ENCODE measurements around the gene THADA.

The THADA gene

GRCh38 chr2:43430489-43430888 lies 165.3 kb downstream of the THADA start:
- DNase-seq, result no peak

- no peak for DNase-seq
Observed at GRCh38 chr2:43429369-43429768, 166.5 kb downstream of the THADA start.

- peak; percentile 40 for DNase-seq
Observed at GRCh38 chr2:43427032-43427424, 168.8 kb downstream of the THADA start.

- peak; percentile 97 for DNase-seq
Observed at GRCh38 chr2:43426305-43427031, 169.4 kb downstream of the THADA start.

- DNase-seq, result peak; percentile 45
Observed at GRCh38 chr2:43425659-43426058, 170.2 kb downstream of the THADA start.

GRCh38 chr2:43424262-43425207 lies 171.3 kb downstream of the THADA start:
- no peak for DNase-seq

GRCh38 chr2:43423941-43424261 lies 171.9 kb downstream of the THADA start:
- no peak for DNase-seq

GRCh38 chr2:43421194-43421593 lies 174.6 kb downstream of the THADA start:
- DNase-seq, result no peak

- peak; percentile 72 for DNase-seq
Observed at GRCh38 chr2:43420389-43420801, 175.4 kb downstream of the THADA start.

GRCh38 chr2:43419876-43420275 lies 176.0 kb downstream of the THADA start:
- DNase-seq, result no peak

- no peak for DNase-seq
Observed at GRCh38 chr2:43419243-43419642, 176.6 kb downstream of the THADA start.

GRCh38 chr2:43418680-43419079 lies 177.2 kb downstream of the THADA start:
- DNase-seq, result no peak

GRCh38 chr2:43417300-43417699 lies 178.5 kb downstream of the THADA start:
- DNase-seq, result no peak

GRCh38 chr2:43415592-43415991 lies 180.2 kb downstream of the THADA start:
- DNase-seq, result no peak

GRCh38 chr2:43414586-43415135 lies 181.2 kb downstream of the THADA start:
- DNase-seq, result no peak

- no peak for DNase-seq
Observed at GRCh38 chr2:43414033-43414432, 181.8 kb downstream of the THADA start.

- DNase-seq, result no peak
Observed at GRCh38 chr2:43412114-43412753, 183.6 kb downstream of the THADA start.

GRCh38 chr2:43410055-43410604 lies 185.7 kb downstream of the THADA start:
- no peak for DNase-seq

- DNase-seq, result peak; percentile 63
Observed at GRCh38 chr2:43408407-43409160, 187.3 kb downstream of the THADA start.

GRCh38 chr2:43407935-43408334 lies 187.9 kb downstream of the THADA start:
- DNase-seq, result no peak

GRCh38 chr2:43406651-43407279 lies 189.1 kb downstream of the THADA start:
- DNase-seq, result no peak

- DNase-seq, result no peak
Observed at GRCh38 chr2:43405829-43406228, 190.0 kb downstream of the THADA start.
